GM18867 (cell line): ENCODE data around the gene CDKN2AIP.

Source experiments
- ATAC-seq: cut with Tn5 transposase; IDR thresholded peaks from one replicate; pipeline ENCODE4 v1.9.1; 2021; ENCODE audit warnings: mild to moderate bottlenecking, moderate library complexity; ENCODE audit not compliant: unreplicated experiment

The CDKN2AIP gene

GRCh38 chr4:183492791-183493222, 48.4 kb downstream of the CDKN2AIP start:
- no peak for ATAC-seq

- ATAC-seq, result no peak
Measured at GRCh38 chr4:183493246-183493645, 48.8 kb downstream of the CDKN2AIP start.

GRCh38 chr4:183495184-183495583, 50.7 kb downstream of the CDKN2AIP start:
- ATAC-seq, result no peak
